Ascending aorta (tissue), 2 donors: ENCODE measurements around the gene PLA2G7. TPM values are rescaled to one million over a fixed set of nuclear protein-coding genes. Genes with fewer than 3 reads are reported as not detected.

Experiments used
- DNase-seq, 2 donors: peaks; one replicate each; pipeline ENCODE4 v3.0.0-alpha.2; 2019; ENCODE audit warnings: low spot score in 2 of 2
- H3K27ac ChIP-seq, 2 donors: fragments of 200-600 bp; sonication (generic); one replicate each; pipeline ENCODE4 v1.5.1; 2016 to 2017; ENCODE audit warnings: mild to moderate bottlenecking in 1 of 2
- H3K27me3 ChIP-seq: fragments of 200-600 bp; sonication (generic); one replicate; pipeline ENCODE4 v1.5.1; 2017
- H3K36me3 ChIP-seq, 2 donors: fragments of 200-600 bp; sonication (generic); one replicate each; pipeline ENCODE4 v1.5.1; 2016
- H3K4me1 ChIP-seq, 2 donors: fragments of 200-600 bp; sonication (generic); one replicate each; pipeline ENCODE4 v1.5.1; 2016 to 2017; ENCODE audit warnings: mild to moderate bottlenecking in 1 of 2
- H3K4me3 ChIP-seq, 2 donors: fragments of 200-600 bp; sonication (generic); one replicate each; pipeline ENCODE4 v1.5.1; 2016 to 2017; ENCODE audit warnings: mild to moderate bottlenecking in 1 of 2
- H3K9me3 ChIP-seq, 2 donors: fragments of 200-600 bp; sonication (generic); one replicate each; pipeline ENCODE4 v1.5.1; 2016
- intact Hi-C: fragments of 100-400 bp; cut with DNase I; formaldehyde crosslinking; loops from one replicate; pipeline ENCODE4 v1.15.1; 2023
- total RNA-seq: library from RNA; depleted of rRNA; stranded (reverse); fragments of >200 nt; gene quantifications from one replicate; pipeline ENCODE4 v1.1.0, GENCODE V29; 2016
- TF ChIP-seq, protein P1 (sequence below), 3 experiments: fragments of 200-600 bp in 2 of 3; fragments of 450-650 bp in 1 of 3; sonication (generic) in 2 of 3; IDR thresholded peaks; one replicate each; pipeline ENCODE4 v1.5.1; 2016 to 2019; ENCODE audit warnings: antibody characterized with exemption in 3 of 3, mild to moderate bottlenecking in 1 of 3, moderate library complexity in 1 of 3

The PLA2G7 gene
- total RNA-seq, 1 donor from 2014 or later, result 2.1 TPM

DNA sequence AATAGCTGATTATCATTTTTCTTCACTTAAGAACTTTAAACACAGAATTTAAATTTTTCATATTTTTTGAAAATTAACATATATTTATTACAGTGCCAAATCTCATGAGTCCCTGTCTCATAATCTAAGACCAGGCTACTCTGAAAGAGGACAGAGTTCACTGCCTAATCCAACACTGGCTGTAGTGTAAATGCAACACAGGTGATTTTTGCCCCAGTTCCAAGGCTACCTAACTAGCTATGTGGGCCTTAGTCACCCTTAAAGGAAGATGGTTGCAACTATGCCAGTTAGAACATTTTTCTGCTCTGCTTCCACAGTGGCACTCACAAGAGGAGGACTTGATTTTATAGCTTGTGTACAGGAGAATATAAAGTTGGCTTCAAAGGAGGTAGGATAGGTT is 77.5 kb downstream of the PLA2G7 start:
- Histone ChIP-seq H3K27ac (no peak overlapping the region), H3K36me3 (peaks cover 4 to 11% of the 10 kb centered on the region in 2 donors), H3K9me3 (no peaks in the 10 kb centered on the region), H3K4me3 (no peak overlapping the region), H3K27me3 (no peaks in the 10 kb centered on the region), H3K4me1 (peaks cover 0 to 4% of the 10 kb centered on the region in 2 donors)
- intact Hi-C loops, result no loop called here
- TF ChIP-seq, protein P1, sequence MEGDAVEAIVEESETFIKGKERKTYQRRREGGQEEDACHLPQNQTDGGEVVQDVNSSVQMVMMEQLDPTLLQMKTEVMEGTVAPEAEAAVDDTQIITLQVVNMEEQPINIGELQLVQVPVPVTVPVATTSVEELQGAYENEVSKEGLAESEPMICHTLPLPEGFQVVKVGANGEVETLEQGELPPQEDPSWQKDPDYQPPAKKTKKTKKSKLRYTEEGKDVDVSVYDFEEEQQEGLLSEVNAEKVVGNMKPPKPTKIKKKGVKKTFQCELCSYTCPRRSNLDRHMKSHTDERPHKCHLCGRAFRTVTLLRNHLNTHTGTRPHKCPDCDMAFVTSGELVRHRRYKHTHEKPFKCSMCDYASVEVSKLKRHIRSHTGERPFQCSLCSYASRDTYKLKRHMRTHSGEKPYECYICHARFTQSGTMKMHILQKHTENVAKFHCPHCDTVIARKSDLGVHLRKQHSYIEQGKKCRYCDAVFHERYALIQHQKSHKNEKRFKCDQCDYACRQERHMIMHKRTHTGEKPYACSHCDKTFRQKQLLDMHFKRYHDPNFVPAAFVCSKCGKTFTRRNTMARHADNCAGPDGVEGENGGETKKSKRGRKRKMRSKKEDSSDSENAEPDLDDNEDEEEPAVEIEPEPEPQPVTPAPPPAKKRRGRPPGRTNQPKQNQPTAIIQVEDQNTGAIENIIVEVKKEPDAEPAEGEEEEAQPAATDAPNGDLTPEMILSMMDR (IDR thresholded peaks at IDR 0.05), result no peak
- no peak for DNase-seq

DNA sequence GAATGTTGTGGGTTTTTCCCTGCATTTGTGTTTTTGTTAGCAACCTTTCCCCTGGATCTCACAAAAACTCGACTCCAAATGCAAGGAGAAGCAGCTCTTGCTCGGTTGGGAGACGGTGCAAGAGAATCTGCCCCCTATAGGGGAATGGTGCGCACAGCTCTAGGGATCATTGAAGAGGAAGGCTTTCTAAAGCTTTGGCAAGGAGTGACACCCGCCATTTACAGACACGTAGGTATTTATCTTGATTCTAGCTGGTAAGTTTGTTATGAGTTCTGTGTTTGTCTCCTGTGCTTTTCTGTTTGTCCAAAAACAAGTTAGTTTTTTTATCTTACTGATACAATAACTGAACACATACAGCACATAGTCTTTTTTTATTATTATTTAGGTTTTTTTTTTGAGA is 79.4 kb downstream of the PLA2G7 start:
- intact Hi-C loops, result no loop called here
- peaks cover 4 to 6% of the 10 kb centered on the region in 2 donors for H3K36me3 ChIP-seq

More for the DNA sequence above, 79.4 kb downstream of the PLA2G7 start:
- H3K4me3 ChIP-seq, result no peak overlapping the region
- peaks cover 0 to 4% of the 10 kb centered on the region in 2 donors for H3K4me1 ChIP-seq
- no peak overlapping the region for H3K27ac ChIP-seq
- no peaks in the 10 kb centered on the region for H3K27me3 ChIP-seq
- TF ChIP-seq, protein P1 (IDR thresholded peaks at IDR 0.05), result no peak
- no peaks in the 10 kb centered on the region for H3K9me3 ChIP-seq
- no peak for DNase-seq

Other genes starting within 250 kb of the PLA2G7 start
- gene RCAN2, start 243.9 kb downstream of the PLA2G7 start, total RNA-seq, result 83.4 TPM
- gene CYP39A1, start 82.6 kb downstream of the PLA2G7 start, total RNA-seq, result 1.4 TPM
- 11.7 TPM for gene SLC25A27, start 82.4 kb downstream of the PLA2G7 start, total RNA-seq
- 0.53 TPM for gene TDRD6, start 47.5 kb downstream of the PLA2G7 start, total RNA-seq
- not detected for gene ANKRD66, start 11.6 kb upstream of the PLA2G7 start, total RNA-seq
- gene MEP1A, start 58.0 kb upstream of the PLA2G7 start, total RNA-seq, result not detected
- gene ADGRF5, start 186.6 kb upstream of the PLA2G7 start, total RNA-seq, result 29.6 TPM